Heart right ventricle (tissue), 16 donors: ENCODE results near the gene ALOX15. TPM values are rescaled to one million over a fixed set of nuclear protein-coding genes. Genes with fewer than 3 reads are reported as not detected.
"Not testable (repeated sequence)": the region's sequence is repeated elsewhere in the genome, so short reads cannot be mapped to it uniquely, and the experiment has no call there.

Experiments
- ATAC-seq, 8 donors: fragments of 200-7000 bp; cut with Tn5 transposase; one replicate each; pipeline ENCODE4 v1.9.1; 2020; ENCODE audit warnings: mild to moderate bottlenecking in 8 of 8, moderate library complexity in 8 of 8, moderate number of reproducible peaks in 1 of 8
- DNase-seq, 2 donors: peaks; one replicate each; pipeline ENCODE4 v3.0.0-alpha.2; 2020
- H3K27ac ChIP-seq, 10 donors: fragments of 200-600 bp; sonication (generic) in 2 of 10; one replicate each; pipeline versions ENCODE4 v1.5.0 to v1.8.0; 2020 to 2022; ENCODE audit warnings: mild to moderate bottlenecking in 3 of 10
- H3K27me3 ChIP-seq, 7 donors: fragments of 200-600 bp; one replicate each; pipeline ENCODE4 v1.8.0; 2021 to 2022; ENCODE audit warnings: mild to moderate bottlenecking in 2 of 7
- H3K36me3 ChIP-seq, 9 donors: fragments of 200-600 bp; sonication (generic) in 1 of 9; one replicate each; pipeline versions ENCODE4 v1.5.0 to v1.8.0; 2020 to 2022; ENCODE audit warnings: mild to moderate bottlenecking in 2 of 9
- H3K4me1 ChIP-seq, 9 donors: fragments of 200-600 bp; sonication (generic) in 1 of 9; one replicate each; pipeline versions ENCODE4 v1.5.0 to v1.8.0; 2020 to 2022; ENCODE audit warnings: mild to moderate bottlenecking in 4 of 9
- H3K4me3 ChIP-seq, 10 donors: fragments of 200-600 bp; sonication (generic) in 2 of 10; one replicate each; pipeline versions ENCODE4 v1.5.0 to v1.8.0; 2020 to 2022; ENCODE audit warnings: mild to moderate bottlenecking in 7 of 10, moderate library complexity in 2 of 10
- H3K9me3 ChIP-seq, 11 donors: fragments of 200-600 bp in 10 of 11; sonication (generic) in 2 of 11; one replicate each; pipeline versions ENCODE4 v1.5.0 to v1.8.0; 2013 to 2022; ENCODE audit warnings: mild to moderate bottlenecking in 2 of 11, control low read depth in 1 of 11, moderate library complexity in 1 of 11
- WGBS, 2 donors: extraction: QIAGEN DNeasy Blood & Tissue Kit; methylation state at CpG; one replicate each; pipeline ENCODE4 v1.1.7; 2013; ENCODE audit warnings: inconsistent platforms in 1 of 2; 5-methylcytosine and 5-hydroxymethylcytosine counted together
- intact Hi-C, 10 donors: fragments of 100-400 bp; cut with DNase I; formaldehyde crosslinking; loops; one replicate each; pipeline versions ENCODE4 v1.11.1 to v1.14.2; 2022
- long read RNA-seq, 3 donors: library from polyadenylated mRNA; unstranded; transcript quantifications; one replicate each; pipeline ENCODE4 v2.0.0, GENCODE V29; 2020 to 2021
- polyA plus RNA-seq, 2 donors: library from polyadenylated mRNA; stranded (reverse); fragments of 200-250 nt; gene quantifications; one replicate each; pipeline ENCODE4 v1.2.3, GENCODE V29; 2013
- total RNA-seq, 10 donors: library from RNA; stranded (reverse); fragmentation: NEBNext Ultra II Directional in 3 of 10; extraction: Animal tissue kit (Norgen Biotek cat#: 25700) in 3 of 10; gene quantifications; one replicate each; pipeline versions ENCODE4 v1.2.1 to v1.2.4, GENCODE V29; 2021 to 2023
- TF ChIP-seq, protein P1 (sequence below), 9 donors: fragments of 200-600 bp; sonication (generic) in 2 of 9; IDR thresholded peaks; one replicate each; pipeline versions ENCODE4 v1.5.0 to v1.8.0; 2021 to 2022; ENCODE audit warnings: antibody characterized with exemption in 9 of 9, mild to moderate bottlenecking in 5 of 9, moderate library complexity in 1 of 9
- donor health status: Arrhythmogenic right ventricular cardiomyopathy.
- donor health status: ischemic (EF 13 %, LVEDD 7.1; RV severe dilation, severe dysfunction).
- donor health status: healthy with polysubstance abuse.
- donor health status: DM: no; HTN: yes; CAD: no.
- donor health status: DM: no; HTN: no; CAD: no.
- donor health status: ischemic (EF 25% LVEDD 6.9; RV normal size, moderate dysfunction).
- donor health status: ischemic (EF 25% LVEDD 5.7; RV mildly dilated, moderate dysfunction).
- donor health status: healthy.
- donor health status: DM: yes; HTN: yes; CAD: no.
- donor health status: Ischemic cardiomyopathy.
- donor health status: ischemic (EF 35%, LVEDD 5.7; RV mildly dilated, moderate dysfunction).
- donor health status: nonischemic (EF 11% LVEDD 7.7; RV severe dilation, severe dysfunction).
- donor health status: DM: yes; HTN: yes; CAD: no.
- donor health status: PGD.
- donor health status: ischemic (EF 29% LVEDD 5.4; RV normal size, mild dysfunction).
- donor health status: nonischemic (EF 23%, LVEDD 6.1; RV moderate dilation, normal function).

Gene ALOX15, protein sequence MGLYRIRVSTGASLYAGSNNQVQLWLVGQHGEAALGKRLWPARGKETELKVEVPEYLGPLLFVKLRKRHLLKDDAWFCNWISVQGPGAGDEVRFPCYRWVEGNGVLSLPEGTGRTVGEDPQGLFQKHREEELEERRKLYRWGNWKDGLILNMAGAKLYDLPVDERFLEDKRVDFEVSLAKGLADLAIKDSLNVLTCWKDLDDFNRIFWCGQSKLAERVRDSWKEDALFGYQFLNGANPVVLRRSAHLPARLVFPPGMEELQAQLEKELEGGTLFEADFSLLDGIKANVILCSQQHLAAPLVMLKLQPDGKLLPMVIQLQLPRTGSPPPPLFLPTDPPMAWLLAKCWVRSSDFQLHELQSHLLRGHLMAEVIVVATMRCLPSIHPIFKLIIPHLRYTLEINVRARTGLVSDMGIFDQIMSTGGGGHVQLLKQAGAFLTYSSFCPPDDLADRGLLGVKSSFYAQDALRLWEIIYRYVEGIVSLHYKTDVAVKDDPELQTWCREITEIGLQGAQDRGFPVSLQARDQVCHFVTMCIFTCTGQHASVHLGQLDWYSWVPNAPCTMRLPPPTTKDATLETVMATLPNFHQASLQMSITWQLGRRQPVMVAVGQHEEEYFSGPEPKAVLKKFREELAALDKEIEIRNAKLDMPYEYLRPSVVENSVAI
- total RNA-seq = 1 to 10 TPM in 1 of 10 donors, under 1 TPM in 6, not detected in 3; 0.11 to 1.3 (median 0.16) TPM
- polyA plus RNA-seq = not detected
- long read RNA-seq, donor 1 = 0 reads
- long read RNA-seq, donor 2 = 0 reads
- long read RNA-seq, donor 3 = 0 reads

DNA sequence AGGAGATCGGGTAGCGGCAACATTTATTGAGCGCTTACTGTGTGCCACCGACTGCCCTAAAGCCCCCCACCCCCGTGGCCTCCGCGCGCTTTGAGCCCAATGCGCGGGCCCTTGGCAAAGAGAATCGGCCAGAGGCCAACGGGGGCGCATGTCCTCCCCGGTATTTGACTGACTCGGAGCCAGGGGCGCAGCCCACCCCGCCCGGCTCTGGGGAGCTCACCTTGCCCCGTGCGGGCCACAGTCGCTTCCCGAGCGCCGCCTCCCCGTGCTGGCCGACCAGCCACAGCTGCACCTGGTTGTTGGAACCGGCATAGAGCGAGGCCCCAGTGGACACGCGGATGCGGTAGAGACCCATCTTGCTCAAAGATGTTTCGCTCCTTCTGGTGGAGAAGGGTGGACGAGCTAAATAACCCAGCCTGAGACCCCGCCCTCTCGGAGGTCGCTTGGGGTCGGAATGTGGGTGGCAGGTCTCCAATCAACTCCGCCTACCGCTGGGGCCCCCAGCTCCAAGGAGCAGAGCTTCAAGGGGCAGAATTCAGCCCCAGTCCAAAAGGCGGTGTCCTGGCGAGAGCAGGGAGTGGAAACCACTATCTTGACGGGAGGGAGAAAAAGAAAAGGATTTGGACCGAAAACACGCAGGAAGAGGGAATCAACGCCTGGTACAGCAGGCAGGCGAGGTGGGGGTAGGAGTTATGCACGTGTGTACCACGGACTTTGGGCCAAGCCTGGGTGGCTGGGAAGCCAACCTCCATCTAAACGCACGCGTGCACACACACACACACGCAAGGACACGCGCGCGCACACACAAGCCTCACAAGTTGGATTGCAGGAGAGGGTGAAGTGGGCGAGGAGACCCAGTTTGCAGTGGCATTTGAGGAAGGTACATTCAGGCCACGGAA is at the start of gene ALOX15:
ALOX15 (minus strand) TSS at position 382 of the 899 bp plus-strand sequence; CDS start at position 355, 27 bp downstream.
- Histone ChIP-seq H3K4me3 (peak within 1 kb of the TSS in 1 of 10 donors; percentile 28), H3K36me3 (no peaks in the 10 kb centered on the region), H3K27me3 (peaks cover 5 to 79% (median 72%) of the 10 kb centered on the region in 7 donors), H3K4me1 (peaks cover 0 to 12% (median 7%) of the 10 kb centered on the region in 9 donors), H3K27ac (no peak within 1 kb of the TSS), H3K9me3 (no peaks in the 10 kb centered on the region)
- TF ChIP-seq, protein P1, sequence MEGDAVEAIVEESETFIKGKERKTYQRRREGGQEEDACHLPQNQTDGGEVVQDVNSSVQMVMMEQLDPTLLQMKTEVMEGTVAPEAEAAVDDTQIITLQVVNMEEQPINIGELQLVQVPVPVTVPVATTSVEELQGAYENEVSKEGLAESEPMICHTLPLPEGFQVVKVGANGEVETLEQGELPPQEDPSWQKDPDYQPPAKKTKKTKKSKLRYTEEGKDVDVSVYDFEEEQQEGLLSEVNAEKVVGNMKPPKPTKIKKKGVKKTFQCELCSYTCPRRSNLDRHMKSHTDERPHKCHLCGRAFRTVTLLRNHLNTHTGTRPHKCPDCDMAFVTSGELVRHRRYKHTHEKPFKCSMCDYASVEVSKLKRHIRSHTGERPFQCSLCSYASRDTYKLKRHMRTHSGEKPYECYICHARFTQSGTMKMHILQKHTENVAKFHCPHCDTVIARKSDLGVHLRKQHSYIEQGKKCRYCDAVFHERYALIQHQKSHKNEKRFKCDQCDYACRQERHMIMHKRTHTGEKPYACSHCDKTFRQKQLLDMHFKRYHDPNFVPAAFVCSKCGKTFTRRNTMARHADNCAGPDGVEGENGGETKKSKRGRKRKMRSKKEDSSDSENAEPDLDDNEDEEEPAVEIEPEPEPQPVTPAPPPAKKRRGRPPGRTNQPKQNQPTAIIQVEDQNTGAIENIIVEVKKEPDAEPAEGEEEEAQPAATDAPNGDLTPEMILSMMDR (IDR thresholded peaks at IDR 0.05) = no peak
- DNase-seq = no peak
- ATAC-seq = no peak
- 7 to 8% methylated on average over 56 to 57 of the region's 58 CpGs for WGBS, 2 donors
- intact Hi-C loops = no loop called here

DNA sequence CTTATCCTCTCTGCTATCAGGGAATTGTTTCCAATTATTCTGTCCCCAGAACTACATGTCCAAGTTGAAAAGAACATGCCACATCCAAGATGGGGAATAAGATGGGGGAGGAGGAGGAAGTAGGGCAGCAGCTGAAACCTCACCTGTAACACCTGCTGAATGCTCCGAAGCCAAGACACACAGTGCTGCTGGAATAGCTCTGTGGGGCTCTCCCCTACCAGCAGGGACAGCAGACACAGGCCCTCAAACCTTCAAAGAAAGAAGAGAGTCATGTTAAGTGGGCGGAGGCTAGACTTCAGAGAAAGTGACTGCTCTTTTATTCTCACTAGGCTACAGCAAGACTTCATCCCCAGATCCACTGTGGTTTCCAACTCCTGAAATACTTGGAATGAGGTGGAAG is 49.3 kb upstream of the ALOX15 start:
- Histone ChIP-seq H3K27me3 (no peaks in the 10 kb centered on the region), H3K27ac (no peak overlapping the region), H3K4me3 (no peak overlapping the region), H3K9me3 (no peaks in the 10 kb centered on the region), H3K36me3 (peaks cover 0 to 66% (median 6%) of the 10 kb centered on the region in 9 donors), H3K4me1 (peaks cover 0 to under 1% (median 0%) of the 10 kb centered on the region in 9 donors)
- 87 to 94% methylated on average over 2 of the region's 2 CpGs for WGBS, 2 donors
- ATAC-seq = no peak
- DNase-seq = no peak
- TF ChIP-seq, protein P1 (IDR thresholded peaks at IDR 0.05) = no peak
- intact Hi-C loops = no loop called here

DNA sequence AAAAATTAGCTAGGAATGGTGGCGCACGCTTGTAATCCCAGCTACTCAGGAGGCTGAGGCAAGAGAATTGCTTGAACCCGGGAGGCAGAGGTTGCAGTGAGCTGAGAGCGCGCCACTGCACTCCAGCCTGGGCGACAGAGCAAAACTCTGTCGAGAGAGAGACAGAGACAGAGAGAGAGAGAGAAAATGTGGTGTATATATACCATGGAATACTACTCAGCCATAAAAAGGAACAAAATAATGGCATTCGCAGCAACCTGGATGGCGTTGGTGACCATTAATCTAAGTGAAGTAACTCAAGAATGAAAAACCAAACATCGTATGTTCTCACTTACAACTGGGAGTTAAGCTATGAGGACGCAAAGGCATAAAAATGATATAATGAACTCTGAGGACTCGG is 48.4 kb upstream of the ALOX15 start:
- H3K4me3 ChIP-seq, H3K4me1 ChIP-seq, intact Hi-C loops, H3K27ac ChIP-seq, DNase-seq, ATAC-seq, H3K9me3 ChIP-seq, H3K27me3 ChIP-seq: not testable (repeated sequence)
- WGBS, 2 donors = 90 to 95% methylated on average over 12 of the region's 12 CpGs
- peaks cover 0 to 73% (median 6%) of the 10 kb centered on the region in 9 donors for H3K36me3 ChIP-seq

DNA sequence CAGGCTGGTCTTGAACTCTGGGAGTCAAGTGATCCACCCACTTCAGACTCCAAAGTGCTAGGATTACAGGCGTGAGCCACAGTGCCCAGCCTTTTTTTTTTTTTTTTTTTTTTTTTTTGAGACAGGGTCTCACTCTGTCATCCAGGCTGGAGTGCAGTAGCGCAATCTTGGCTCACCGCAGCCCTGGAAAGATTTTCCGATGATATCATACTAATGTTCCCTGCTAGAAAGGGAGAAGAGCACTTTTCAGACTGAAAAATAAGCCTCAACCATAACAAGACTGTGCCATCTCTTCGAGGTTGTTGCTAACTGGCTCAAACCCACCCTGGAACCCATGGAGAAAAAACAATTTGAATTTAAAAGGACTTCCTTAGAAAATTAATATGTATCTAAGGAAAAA is 42.3 kb upstream of the ALOX15 start:
- H3K27ac ChIP-seq = peak overlapping the region in 5 of 10 donors; percentile 37 to 71 (median 56)
- H3K9me3 ChIP-seq, intact Hi-C loops, H3K4me3 ChIP-seq, H3K27me3 ChIP-seq, H3K4me1 ChIP-seq, DNase-seq: not testable (repeated sequence)
- H3K36me3 ChIP-seq = peaks cover 0 to 80% (median 36%) of the 10 kb centered on the region in 9 donors
- peak in 6 of 8 donors; percentile 52 to 79 (median 68) for ATAC-seq
- WGBS, 2 donors = 74 to 96% methylated on average over 5 of the region's 5 CpGs
